ENCODE results near the gene SPAST. TPM values are rescaled to one million over a fixed set of nuclear protein-coding genes. Genes with fewer than 3 reads are reported as not detected.

The SPAST gene
- total and polyA plus RNA-seq, 2 of the 13 experiments (the other 11 are each of a cell fraction or from before 2014, with no cell fraction given): 11.5 to 40.4 TPM

- TF ChIP-seq ZNF609 (CRISPR knock-in tag; IDR thresholded peaks at IDR 0.05; ENCODE audit: borderline replicate concordance) (0 out of 2 replicates have a peak, but pooled peaks have one; percentile 32), ZNF576 (CRISPR knock-in tag; IDR thresholded peaks at IDR 0.05) (0 out of 2 replicates have a peak, but pooled peaks have one; percentile 20), TRAFD1 (CRISPR knock-in tag; IDR thresholded peaks at IDR 0.05; ENCODE audit: borderline replicate concordance) (no peak), FOSL1 (CRISPR knock-in tag; IDR thresholded peaks at IDR 0.05; ENCODE audit: borderline replicate concordance) (no peak), ZNF598 (CRISPR knock-in tag; IDR thresholded peaks at IDR 0.05; ENCODE audit: borderline replicate concordance) (no peak), ZNF512B (CRISPR knock-in tag; IDR thresholded peaks at IDR 0.05; ENCODE audit: borderline replicate concordance) (no peak), FOXA1 (IDR thresholded peaks at IDR 0.05) (no peak), FOXA1 (CRISPR knock-in tag; IDR thresholded peaks at IDR 0.05) (0 out of 2 replicates have a peak, but pooled peaks have one; percentile 56), ZNF883 (CRISPR knock-in tag; IDR thresholded peaks at IDR 0.05; ENCODE audit: not compliant biosample characterization) (no peak), TBX3 (IDR thresholded peaks at IDR 0.05; ENCODE audit: borderline replicate concordance) (no peak), HNF4A (CRISPR knock-in tag; IDR thresholded peaks at IDR 0.05) (peak; percentile 56; the same call in 1 of the 2 replicates), ZNF740 (CRISPR knock-in tag; IDR thresholded peaks at IDR 0.05) (no peak)
Measured at GRCh38 chr2:32051836-32052439, 11.4 kb upstream of the SPAST start (continued).

All from HepG2 (cell line).